A673 (cell line): ENCODE data around the gene CMPK1. TPM values are rescaled to one million over a fixed set of nuclear protein-coding genes. Genes with fewer than 3 reads are reported as not detected.
A peak's percentile ranks its signal among the peaks of the same experiment; 100 is the strongest.

Experiments
- BruUV-seq: library from RNA; stranded (reverse); fragments of 400-500 nt; replicated peaks from 2 replicates; lab custom pipeline; 2021; lab: Mats Ljungman, UMichigan
- CTCF ChIA-PET: fragments of 300-600 bp; sonication (Branson Sonifier 250); formaldehyde crosslinking; loops from one replicate; lab custom pipeline; 2022; ENCODE audit warnings: antibody characterized with exemption; lab: Charles Lee
- POLR2A ChIA-PET: fragments of 300-600 bp; sonication (Branson Sonifier 250); formaldehyde crosslinking; loops from one replicate; lab custom pipeline; 2022; ENCODE audit warnings: antibody characterized with exemption; ENCODE audit not compliant: low non-redundant PET; lab: Charles Lee
- DNase-seq: peaks from one replicate; pipeline ENCODE4 v3.0.0-alpha.2; 2015; ENCODE audit warnings: low spot score
- H3K27ac ChIP-seq: fragments of 200-600 bp; sonication (generic); 2 replicates; pipeline ENCODE4 v1.5.1; 2016; ENCODE audit warnings: mixed run types, low read depth, mild to moderate bottlenecking, mixed read lengths, antibody characterized with exemption, low read length; ENCODE audit not compliant: poor library complexity, severe bottlenecking
- H3K27me3 ChIP-seq: fragments of 200-600 bp; sonication (generic); replicated peaks from 2 replicates; pipeline ENCODE4 v1.6.1; 2017; ENCODE audit warnings: mixed run types, low read depth, mild to moderate bottlenecking, mixed read lengths, antibody characterized with exemption, low read length; ENCODE audit not compliant: insufficient read depth, poor library complexity
- H3K36me3 ChIP-seq: fragments of 200-600 bp; sonication (generic); 2 replicates; pipeline ENCODE4 v1.6.1; 2016; ENCODE audit warnings: mixed run types, mild to moderate bottlenecking, mixed read lengths, antibody characterized with exemption, low read length; ENCODE audit not compliant: insufficient read depth, poor library complexity, severe bottlenecking
- H3K4me1 ChIP-seq: fragments of 200-600 bp; sonication (generic); 2 replicates; pipeline ENCODE4 v1.6.1; 2017; ENCODE audit warnings: mixed run types, mild to moderate bottlenecking, mixed read lengths, antibody characterized with exemption, low read length; ENCODE audit not compliant: insufficient read depth, poor library complexity, severe bottlenecking
- H3K4me3 ChIP-seq: fragments of 200-600 bp; sonication (generic); 2 replicates; pipeline ENCODE4 v1.5.1; 2016; ENCODE audit warnings: low read depth, mixed run types, mild to moderate bottlenecking, mixed read lengths, low read length; ENCODE audit not compliant: poor library complexity, severe bottlenecking
- H3K9me3 ChIP-seq: fragments of 200-600 bp; sonication (generic); 2 replicates; pipeline ENCODE4 v1.6.1; 2016; ENCODE audit warnings: mixed run types, low read depth, mild to moderate bottlenecking, mixed read lengths, antibody characterized with exemption, low read length; ENCODE audit not compliant: poor library complexity, severe bottlenecking
- EZH2 ChIP-seq: fragments of 200-600 bp; sonication (generic); IDR thresholded peaks from 2 replicates; pipeline ENCODE4 v1.6.1; 2017; ENCODE audit warnings: borderline replicate concordance, low read depth, mild to moderate bottlenecking, mixed read lengths, antibody characterized with exemption, low read length; ENCODE audit not compliant: poor library complexity, severe bottlenecking
- intact Hi-C: fragments of 100-400 bp; cut with micrococcal nuclease; formaldehyde crosslinking; loops from one replicate; pipeline ENCODE4 v1.10.0; 2022; ENCODE audit not compliant: unreplicated experiment
- total RNA-seq: library from RNA; stranded (reverse); gene quantifications from 2 replicates; pipeline ENCODE4 v1.2.3, GENCODE V29; 2021
- TF ChIP-seq, protein P1 (sequence below): fragments of 300-800, 200-600 bp; sonication (generic); conservative IDR thresholded peaks from 2 replicates; pipeline ENCODE4 v1.5.1; 2017; ENCODE audit warnings: low read depth, mild to moderate bottlenecking, antibody characterized with exemption, low read length, moderate library complexity, mixed read lengths

Gene CMPK1
- total RNA-seq, 1 experiment from 2014 or later, result 69.4 TPM

GRCh38 chr1:47298025-47298699 is 35.4 kb upstream of the CMPK1 start:
- CTCF ChIA-PET, result no interaction called here
- intact Hi-C loops, result no loop called here
- TF ChIP-seq EZH2, result no peak
- TF ChIP-seq, protein P1, sequence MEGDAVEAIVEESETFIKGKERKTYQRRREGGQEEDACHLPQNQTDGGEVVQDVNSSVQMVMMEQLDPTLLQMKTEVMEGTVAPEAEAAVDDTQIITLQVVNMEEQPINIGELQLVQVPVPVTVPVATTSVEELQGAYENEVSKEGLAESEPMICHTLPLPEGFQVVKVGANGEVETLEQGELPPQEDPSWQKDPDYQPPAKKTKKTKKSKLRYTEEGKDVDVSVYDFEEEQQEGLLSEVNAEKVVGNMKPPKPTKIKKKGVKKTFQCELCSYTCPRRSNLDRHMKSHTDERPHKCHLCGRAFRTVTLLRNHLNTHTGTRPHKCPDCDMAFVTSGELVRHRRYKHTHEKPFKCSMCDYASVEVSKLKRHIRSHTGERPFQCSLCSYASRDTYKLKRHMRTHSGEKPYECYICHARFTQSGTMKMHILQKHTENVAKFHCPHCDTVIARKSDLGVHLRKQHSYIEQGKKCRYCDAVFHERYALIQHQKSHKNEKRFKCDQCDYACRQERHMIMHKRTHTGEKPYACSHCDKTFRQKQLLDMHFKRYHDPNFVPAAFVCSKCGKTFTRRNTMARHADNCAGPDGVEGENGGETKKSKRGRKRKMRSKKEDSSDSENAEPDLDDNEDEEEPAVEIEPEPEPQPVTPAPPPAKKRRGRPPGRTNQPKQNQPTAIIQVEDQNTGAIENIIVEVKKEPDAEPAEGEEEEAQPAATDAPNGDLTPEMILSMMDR, result no peak
- H3K36me3 ChIP-seq, result peaks cover 77% of the 10 kb centered on the region
- H3K4me1 ChIP-seq, result no peaks in the 10 kb centered on the region
- no peaks in the 10 kb centered on the region for H3K27me3 ChIP-seq
- no peaks in the 10 kb centered on the region for H3K9me3 ChIP-seq
- BruUV-seq, result TSS peak; percentile 6
- POLR2A ChIA-PET, result no interaction called here
- DNase-seq, result no peak
- no peak overlapping the region for H3K27ac ChIP-seq
- no peak overlapping the region for H3K4me3 ChIP-seq

DNA sequence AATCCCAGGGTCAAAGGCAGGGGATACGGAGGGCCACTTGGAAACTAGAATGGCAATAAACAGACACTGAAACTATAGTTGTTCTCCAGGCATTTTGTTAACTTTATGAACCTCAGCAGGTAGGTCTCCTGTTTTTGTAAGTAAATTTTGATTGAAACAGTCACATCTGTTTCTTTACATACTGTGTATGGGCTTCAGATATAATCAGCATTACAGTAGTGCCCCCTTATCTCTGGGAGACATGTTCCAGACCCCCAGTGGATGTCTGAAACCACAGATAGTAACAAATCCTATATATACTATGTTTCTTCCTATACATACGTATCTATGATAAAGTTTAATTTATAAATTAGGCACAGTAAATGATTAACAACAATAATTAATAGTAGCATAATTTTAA is 31.1 kb upstream of the CMPK1 start:
- ChIA-PET CTCF (no interaction called here), POLR2A (interaction anchor here (0.7 kb wide), 1 partner anchor 236 kb away, joined by 3 read pairs; no protein-coding TSS in a partner anchor)
- intact Hi-C loops, result no loop called here
- Histone ChIP-seq H3K36me3 (peaks cover 80% of the 10 kb centered on the region), H3K27me3 (no peaks in the 10 kb centered on the region), H3K4me3 (no peak overlapping the region), H3K4me1 (no peaks in the 10 kb centered on the region), H3K9me3 (no peaks in the 10 kb centered on the region), H3K27ac (no peak overlapping the region)
- no peak for DNase-seq
- TF ChIP-seq, protein P1, result no peak
- TF ChIP-seq EZH2, result no peak
- no TSS peak for BruUV-seq

DNA sequence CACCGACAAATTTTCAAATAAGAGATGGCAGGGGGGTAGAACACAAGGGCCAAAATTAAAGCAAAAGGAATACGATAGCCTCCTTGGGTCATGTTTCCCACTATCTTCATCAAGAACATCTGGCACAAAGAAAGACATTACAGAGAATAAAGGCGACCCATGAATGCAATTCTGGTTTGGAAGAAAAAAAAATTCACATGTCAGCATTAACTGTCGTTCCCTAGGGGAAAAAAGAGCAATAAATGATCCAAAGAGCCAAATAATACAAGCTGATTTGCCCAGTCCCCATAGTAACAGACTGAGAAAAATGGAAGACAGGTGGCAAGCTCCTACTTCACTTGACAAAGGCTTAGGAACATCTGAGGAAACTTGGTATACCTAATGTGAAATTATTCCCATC is 24.2 kb upstream of the CMPK1 start:
- ChIA-PET POLR2A (no interaction called here), CTCF (no interaction called here)
- Histone ChIP-seq H3K9me3 (no peaks in the 10 kb centered on the region), H3K4me1 (no peaks in the 10 kb centered on the region), H3K27ac (no peak overlapping the region), H3K4me3 (no peak overlapping the region), H3K36me3 (peaks cover 42% of the 10 kb centered on the region), H3K27me3 (no peaks in the 10 kb centered on the region)
- no peak for DNase-seq
- TF ChIP-seq EZH2, result no peak
- TF ChIP-seq, protein P1, result no peak
- BruUV-seq, result no TSS peak
- intact Hi-C loops, result no loop called here
